C4-2B (cell line): Measurements from ENCODE around the gene ATAD1.

Experiments used
- H3K27ac ChIP-seq: fragments of 450-650 bp; 2 replicates; pipeline ENCODE4 v1.5.1; 2017
- CTCF ChIP-seq: fragments of 450-650 bp; conservative IDR thresholded peaks from 2 replicates; pipeline ENCODE4 v1.5.1; 2017; ENCODE audit warnings: mild to moderate bottlenecking
- ZFX ChIP-seq: fragments of 450-650 bp; IDR thresholded peaks from 2 replicates; pipeline ENCODE4 v1.6.1; 2017

ATAD1 gene

GRCh38 chr10:87702973-87703294, 115.1 kb downstream of the ATAD1 start:
- TF ChIP-seq CTCF = no peak
- no peak for TF ChIP-seq ZFX
- no peak overlapping the region for H3K27ac ChIP-seq

- TF ChIP-seq ZFX (no peak), CTCF (no peak)
- H3K27ac ChIP-seq = no peak overlapping the region
Observed at GRCh38 chr10:87702260-87702972, 115.6 kb downstream of the ATAD1 start.
